ENCODE measurements around the gene C11orf21.

- TF ChIP-seq CTCF (IDR thresholded peaks at IDR 0.05; ENCODE audit: insufficient read depth, low read depth, low read length) (no peak), EZH2 (IDR thresholded peaks at IDR 0.05; ENCODE audit: insufficient read depth, low read length) (no peak)
Measured at GRCh38 chr11:2311353-2312133, 9.8 kb upstream of the C11orf21 start.

Data from astrocyte (in vitro differentiated cells and primary cell).